K562 (cell line): ENCODE measurements around the gene NR6A1. TPM values are rescaled to one million over a fixed set of nuclear protein-coding genes. Genes with fewer than 3 reads are reported as not detected.

Source experiments
- CAMTA2 ChIP-seq: fragments of 250-450 bp; sonication (Bioruptor Pico); conservative IDR thresholded peaks from 2 replicates; pipeline ENCODE4 v1.5.1; 2022
- ELF2 ChIP-seq: fragments of 250-450 bp; sonication (Bioruptor Pico); IDR thresholded peaks from 2 replicates; pipeline ENCODE4 v1.5.0; 2021; ENCODE audit warnings: mild to moderate bottlenecking
- ERF ChIP-seq: fragments of 450-650 bp; formaldehyde crosslinking; IDR thresholded peaks from 2 replicates; pipeline ENCODE4 v1.4.0; 2020; ENCODE audit warnings: mild to moderate bottlenecking, mixed read lengths
- ETS1 ChIP-seq: conservative IDR thresholded peaks from 2 replicates; pipeline ENCODE4 v1.6.1; 2011; ENCODE audit warnings: low read depth, mild to moderate bottlenecking, low read length; ENCODE audit not compliant: control insufficient read depth
- KAT2B ChIP-seq: IDR thresholded peaks from one replicate; pipeline ENCODE4 v1.6.1; 2012; ENCODE audit warnings: low read depth, mild to moderate bottlenecking, control low read depth, inconsistent platforms, low read length, moderate library complexity
- KLF6 ChIP-seq: fragments of 250-450 bp; sonication (Bioruptor Pico); IDR thresholded peaks from 2 replicates; pipeline ENCODE4 v1.4.0; 2020; ENCODE audit warnings: mild to moderate bottlenecking, moderate library complexity, borderline replicate concordance
- PML ChIP-seq: IDR thresholded peaks from 2 replicates; pipeline ENCODE4 v1.6.1; 2012; ENCODE audit warnings: low read length, inconsistent platforms
- RBM25 ChIP-seq: fragments of 200-400 bp; formaldehyde crosslinking; IDR thresholded peaks from 2 replicates; pipeline ENCODE4 v1.6.1; 2018; ENCODE audit warnings: low read length, low read depth, moderate library complexity; ENCODE audit not compliant: severe bottlenecking
- RREB1 ChIP-seq: fragments of 250-450 bp; sonication (Bioruptor Pico); IDR thresholded peaks from 2 replicates; pipeline ENCODE4 v1.4.0; 2020
- ZBTB49 ChIP-seq: sonication (generic); formaldehyde crosslinking; IDR thresholded peaks from 2 replicates; pipeline ENCODE4 v1.8.0; 2022; ENCODE audit warnings: missing genetic modification reagents, mild to moderate bottlenecking, borderline replicate concordance
- ZNF12 ChIP-seq: sonication (generic); formaldehyde crosslinking; IDR thresholded peaks from 2 replicates; pipeline ENCODE4 v1.4.0; 2020; ENCODE audit warnings: mild to moderate bottlenecking, missing genetic modification reagents
- ZNF696 ChIP-seq: fragments of 250-450 bp; sonication (Bioruptor Pico); conservative IDR thresholded peaks from 2 replicates; pipeline ENCODE4 v1.4.0; 2020; ENCODE audit warnings: mild to moderate bottlenecking, moderate library complexity
- ZNF778 ChIP-seq: fragments of 450-650 bp; formaldehyde crosslinking; IDR thresholded peaks from 2 replicates; pipeline ENCODE4 v1.4.0; 2020; ENCODE audit warnings: mild to moderate bottlenecking, moderate library complexity
- polyA plus RNA-seq, 8 experiments: library from polyadenylated mRNA; depleted of rRNA in 4 of 8; stranded (reverse) in 5 of 8; unstranded in 3 of 8; fragments of >200 nt; fragmentation: Nextera tagmentation in 2 of 8; fragmentation: Illumina TruSeq in 1 of 8; extraction: Ambion mirVana in 2 of 8; extraction: Trizol in 1 of 8; gene quantifications; 2 replicates each; pipeline versions ENCODE4 v1.2.1 to v1.2.3, GENCODE V29; 2011 to 2014; ENCODE audit warnings: inconsistent platforms in 1 of 8, missing spikeins in 1 of 8
- total RNA-seq, 7 experiments: library from RNA; depleted of rRNA in 6 of 7; stranded (reverse); fragments of >200 nt in 6 of 7; fragmentation: Illumina TruSeq in 2 of 7; extraction: Trizol in 2 of 7; gene quantifications; 2 replicates each; pipeline versions ENCODE4 v1.2.1 to v1.2.3, GENCODE V29; 2011 to 2021; ENCODE audit warnings: low replicate concordance in 1 of 7

The NR6A1 gene
- total and polyA plus RNA-seq, 9 of the 15 experiments (the other 6 are each of a cell fraction or from before 2014, with no cell fraction given), result 9.7 to 55.4 (median 28.3) TPM

- no peak for TF ChIP-seq ZBTB49 (CRISPR knock-in tag)
- TF ChIP-seq ETS1, result peak; percentile 86
- TF ChIP-seq PML, result no peak; the same call in 1 of the 2 replicates
- no peak for TF ChIP-seq ZNF778
- TF ChIP-seq CAMTA2, result no peak
- 0 out of 2 replicates have a peak, but pooled peaks have one; percentile 40 for TF ChIP-seq ERF (CRISPR knock-in tag)
- peak; percentile 22 for TF ChIP-seq KAT2B
- TF ChIP-seq KLF6, result no peak
- TF ChIP-seq RREB1 (CRISPR knock-in tag), result no peak
- TF ChIP-seq ZNF12 (CRISPR knock-in tag), result no peak
- no peak for TF ChIP-seq ZNF696 (CRISPR knock-in tag)
- TF ChIP-seq RBM25, result peak; percentile 37
- no peak for TF ChIP-seq ELF2 (CRISPR knock-in tag)
These were observed at the start of gene NR6A1 (continued) for GRCh38 chr9:124771021-124771866.
